Mammary epithelial cell (primary cell): ENCODE data around the gene L3MBTL4.

ENCODE experiments used
- EZH2 ChIP-seq: IDR thresholded peaks from 2 replicates; pipeline ENCODE4 v1.6.1; 2012; ENCODE audit warnings: low read length, inconsistent platforms, borderline replicate concordance
- TF ChIP-seq, protein P1 (sequence below), 2 donors: IDR thresholded peaks in 1 of 2; conservative IDR thresholded peaks in 1 of 2; 2 replicates each; pipeline ENCODE4 v1.5.1; 2011 to 2012; ENCODE audit warnings: inconsistent platforms in 2 of 2, low read length in 2 of 2, mild to moderate bottlenecking in 2 of 2, control low read depth in 1 of 2, low read depth in 1 of 2; ENCODE audit not compliant: insufficient read depth in 1 of 2; ENCODE audit errors: extremely low read depth in 1 of 2

GRCh38 chr18:6362559-6363129 lies 52.1 kb downstream of the L3MBTL4 start:
- TF ChIP-seq, protein P1, sequence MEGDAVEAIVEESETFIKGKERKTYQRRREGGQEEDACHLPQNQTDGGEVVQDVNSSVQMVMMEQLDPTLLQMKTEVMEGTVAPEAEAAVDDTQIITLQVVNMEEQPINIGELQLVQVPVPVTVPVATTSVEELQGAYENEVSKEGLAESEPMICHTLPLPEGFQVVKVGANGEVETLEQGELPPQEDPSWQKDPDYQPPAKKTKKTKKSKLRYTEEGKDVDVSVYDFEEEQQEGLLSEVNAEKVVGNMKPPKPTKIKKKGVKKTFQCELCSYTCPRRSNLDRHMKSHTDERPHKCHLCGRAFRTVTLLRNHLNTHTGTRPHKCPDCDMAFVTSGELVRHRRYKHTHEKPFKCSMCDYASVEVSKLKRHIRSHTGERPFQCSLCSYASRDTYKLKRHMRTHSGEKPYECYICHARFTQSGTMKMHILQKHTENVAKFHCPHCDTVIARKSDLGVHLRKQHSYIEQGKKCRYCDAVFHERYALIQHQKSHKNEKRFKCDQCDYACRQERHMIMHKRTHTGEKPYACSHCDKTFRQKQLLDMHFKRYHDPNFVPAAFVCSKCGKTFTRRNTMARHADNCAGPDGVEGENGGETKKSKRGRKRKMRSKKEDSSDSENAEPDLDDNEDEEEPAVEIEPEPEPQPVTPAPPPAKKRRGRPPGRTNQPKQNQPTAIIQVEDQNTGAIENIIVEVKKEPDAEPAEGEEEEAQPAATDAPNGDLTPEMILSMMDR (conservative IDR thresholded peaks at IDR 0.05 in 1 of 2, IDR thresholded peaks at IDR 0.05 in 1 of 2; ENCODE audit: extremely low read depth in 1 of 2, insufficient read depth in 1 of 2, low read depth in 1 of 2, low read length in 2 of 2), result no peak
- no peak for TF ChIP-seq EZH2
